Gastrocnemius medialis (tissue), 4 donors: ENCODE data around the gene PROSER2. TPM values are rescaled to one million over a fixed set of nuclear protein-coding genes. Genes with fewer than 3 reads are reported as not detected.

Experiments used
- ATAC-seq, 2 donors: fragments of 150-250 bp; one replicate each; pipeline ENCODE4 v1.9.1; 2016
- DNase-seq, 2 donors: peaks; one replicate each; pipeline ENCODE4 v3.0.0-alpha.2; 2019
- H3K27ac ChIP-seq, 4 donors: fragments of 200-600 bp; sonication (generic); 1 replicate in 1 of 4; 2 replicates in 3 of 4; pipeline ENCODE4 v1.5.1; 2016 to 2018; ENCODE audit warnings: mild to moderate bottlenecking in 2 of 4, moderate library complexity in 1 of 4
- H3K27me3 ChIP-seq, 3 donors: fragments of 200-600 bp; sonication (generic) in 2 of 3; 1 replicate in 1 of 3; 2 replicates in 2 of 3; pipeline versions ENCODE4 v1.5.1 to v1.6.0; 2016 to 2019; ENCODE audit warnings: mild to moderate bottlenecking in 1 of 3, moderate library complexity in 1 of 3
- H3K36me3 ChIP-seq, 2 donors: fragments of 200-600 bp; sonication (generic) in 1 of 2; one replicate each; pipeline ENCODE4 v1.5.1; 2017 to 2018
- H3K4me1 ChIP-seq, 2 donors: fragments of 200-600 bp; sonication (generic) in 1 of 2; one replicate each; pipeline ENCODE4 v1.5.1; 2016 to 2017; ENCODE audit warnings: mild to moderate bottlenecking in 2 of 2
- H3K4me3 ChIP-seq, 4 donors: fragments of 200-600 bp; sonication (generic) in 3 of 4; 1 replicate in 1 of 4; 2 replicates in 3 of 4; pipeline ENCODE4 v1.5.1; 2016 to 2019; ENCODE audit warnings: mild to moderate bottlenecking in 2 of 4
- H3K9me3 ChIP-seq, 3 donors: fragments of 200-600 bp; sonication (generic) in 2 of 3; 1 replicate in 1 of 3; 2 replicates in 2 of 3; pipeline ENCODE4 v1.5.1; 2016 to 2019
- POLR2A ChIP-seq, 2 donors: fragments of 450-650 bp; IDR thresholded peaks; one replicate each; pipeline ENCODE4 v1.6.1; 2017; ENCODE audit warnings: antibody characterized with exemption in 2 of 2, mild to moderate bottlenecking in 2 of 2, moderate library complexity in 2 of 2
- in situ Hi-C, 4 donors: fragments of 200-750 bp; cut with MboI; loops; one replicate each; pipeline versions ENCODE4 v1.15.0 to v1.8.0; 2017; ENCODE audit warnings: low sequenced_read_pairs in 4 of 4
- intact Hi-C: fragments of 100-400 bp; cut with DNase I; formaldehyde crosslinking; loops from one replicate; pipeline ENCODE4 v1.15.1; 2023; ENCODE audit warnings: low total_unique reads
- total RNA-seq, 4 donors: library from RNA; depleted of rRNA; stranded (reverse); fragments of >200 nt; gene quantifications; one replicate each; pipeline versions ENCODE4 v1.1.0 to v1.2.3, GENCODE V29; 2016
- TF ChIP-seq, protein P1 (sequence below), 5 experiments: fragments of 450-650 bp in 3 of 5; fragments of 200-600 bp in 2 of 5; sonication (generic) in 2 of 5; IDR thresholded peaks in 4 of 5; conservative IDR thresholded peaks in 1 of 5; 1 replicate in 4 of 5; 2 replicates in 1 of 5; pipeline ENCODE4 v1.5.1; 2016 to 2019; ENCODE audit warnings: antibody characterized with exemption in 5 of 5, mild to moderate bottlenecking in 3 of 5, moderate library complexity in 3 of 5

The PROSER2 gene
- total RNA-seq, 4 donors from 2014 or later: 0.88 to 3.4 (median 1.4) TPM

DNA sequence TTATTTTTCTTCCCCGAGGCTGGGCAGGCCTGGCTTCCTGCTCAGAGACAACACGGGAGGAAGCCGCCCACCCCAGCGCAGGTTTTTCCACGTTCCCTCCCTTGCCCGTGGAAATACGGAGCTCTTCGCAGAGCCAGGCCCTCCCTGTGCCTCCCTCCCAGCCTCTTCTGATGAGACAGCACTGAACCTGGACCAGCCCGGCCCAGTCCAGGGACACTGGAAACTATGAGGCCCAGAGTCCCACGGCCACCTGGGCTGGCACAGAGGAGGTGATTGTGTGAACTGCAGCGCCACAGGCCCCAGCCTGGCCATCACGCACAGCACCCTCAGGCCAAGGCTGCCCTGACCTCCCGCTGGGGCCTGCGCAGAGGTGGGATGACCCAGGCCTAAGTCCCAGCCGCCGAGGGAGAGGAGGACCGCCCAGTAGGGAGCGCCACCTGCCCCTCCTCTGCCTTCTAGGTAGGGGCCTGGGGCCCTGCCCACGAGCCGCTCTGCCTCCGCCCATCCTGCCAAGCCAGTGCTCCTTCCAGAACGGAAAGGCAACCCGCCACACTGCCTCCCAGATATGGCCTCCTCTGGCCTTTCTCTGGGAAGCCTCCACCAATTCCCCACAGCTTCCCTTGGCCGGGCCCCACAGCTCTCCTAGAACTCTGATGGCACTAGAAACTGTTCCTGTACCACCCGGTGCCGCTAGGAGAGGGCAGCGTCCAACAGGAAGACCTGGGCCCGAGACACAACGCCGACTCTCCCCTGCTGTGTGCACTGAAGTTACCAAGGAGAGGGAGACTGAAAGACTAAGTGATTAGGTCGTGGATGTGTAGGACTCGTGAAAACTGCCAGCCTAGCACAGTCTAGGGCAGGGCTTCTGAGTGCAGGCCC lies 57.2 kb downstream of the PROSER2 start:
- no peaks in the 10 kb centered on the region for H3K27me3 ChIP-seq
- intact Hi-C loops (no loop called here), in situ Hi-C loops (no loop called here)
- H3K27ac ChIP-seq: no peak overlapping the region
- DNase-seq: no peak
- peaks cover 0 to 9% of the 10 kb centered on the region in 2 donors for H3K4me1 ChIP-seq
- TF ChIP-seq, protein P1, sequence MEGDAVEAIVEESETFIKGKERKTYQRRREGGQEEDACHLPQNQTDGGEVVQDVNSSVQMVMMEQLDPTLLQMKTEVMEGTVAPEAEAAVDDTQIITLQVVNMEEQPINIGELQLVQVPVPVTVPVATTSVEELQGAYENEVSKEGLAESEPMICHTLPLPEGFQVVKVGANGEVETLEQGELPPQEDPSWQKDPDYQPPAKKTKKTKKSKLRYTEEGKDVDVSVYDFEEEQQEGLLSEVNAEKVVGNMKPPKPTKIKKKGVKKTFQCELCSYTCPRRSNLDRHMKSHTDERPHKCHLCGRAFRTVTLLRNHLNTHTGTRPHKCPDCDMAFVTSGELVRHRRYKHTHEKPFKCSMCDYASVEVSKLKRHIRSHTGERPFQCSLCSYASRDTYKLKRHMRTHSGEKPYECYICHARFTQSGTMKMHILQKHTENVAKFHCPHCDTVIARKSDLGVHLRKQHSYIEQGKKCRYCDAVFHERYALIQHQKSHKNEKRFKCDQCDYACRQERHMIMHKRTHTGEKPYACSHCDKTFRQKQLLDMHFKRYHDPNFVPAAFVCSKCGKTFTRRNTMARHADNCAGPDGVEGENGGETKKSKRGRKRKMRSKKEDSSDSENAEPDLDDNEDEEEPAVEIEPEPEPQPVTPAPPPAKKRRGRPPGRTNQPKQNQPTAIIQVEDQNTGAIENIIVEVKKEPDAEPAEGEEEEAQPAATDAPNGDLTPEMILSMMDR (IDR thresholded peaks at IDR 0.05 in 4 of 5, conservative IDR thresholded peaks at IDR 0.05 in 1 of 5): no peak
- TF ChIP-seq POLR2A (IDR thresholded peaks at IDR 0.05): no peak
- no peaks in the 10 kb centered on the region for H3K9me3 ChIP-seq
- H3K36me3 ChIP-seq: no peaks in the 10 kb centered on the region
- no peak for ATAC-seq
- no peak overlapping the region for H3K4me3 ChIP-seq

GRCh38 chr10:11881030-11881476 lies 57.9 kb downstream of the PROSER2 start:
- no peaks in the 10 kb centered on the region for H3K36me3 ChIP-seq
- intact Hi-C loops (no loop called here), in situ Hi-C loops (no loop called here)
- no peaks in the 10 kb centered on the region for H3K27me3 ChIP-seq
- H3K4me3 ChIP-seq: no peak overlapping the region
- ATAC-seq: no peak
- no peaks in the 10 kb centered on the region for H3K9me3 ChIP-seq
- peaks cover 0 to 3% of the 10 kb centered on the region in 2 donors for H3K4me1 ChIP-seq
- no peak overlapping the region for H3K27ac ChIP-seq
- no peak for TF ChIP-seq POLR2A (IDR thresholded peaks at IDR 0.05)
- TF ChIP-seq, protein P1 (IDR thresholded peaks at IDR 0.05 in 4 of 5, conservative IDR thresholded peaks at IDR 0.05 in 1 of 5): no peak
- no peak for DNase-seq

GRCh38 chr10:11881477-11882417 lies 58.6 kb downstream of the PROSER2 start:
- Histone ChIP-seq H3K36me3 (no peaks in the 10 kb centered on the region), H3K27ac (no peak overlapping the region), H3K4me1 (no peaks in the 10 kb centered on the region), H3K27me3 (no peaks in the 10 kb centered on the region), H3K9me3 (no peaks in the 10 kb centered on the region), H3K4me3 (no peak overlapping the region)
- ATAC-seq: no peak
- no peak for DNase-seq
- in situ Hi-C loops (no loop called here), intact Hi-C loops (no loop called here)
- no peak for TF ChIP-seq POLR2A (IDR thresholded peaks at IDR 0.05)
- TF ChIP-seq, protein P1 (IDR thresholded peaks at IDR 0.05 in 4 of 5, conservative IDR thresholded peaks at IDR 0.05 in 1 of 5): no peak

GRCh38 chr10:11882646-11883375 lies 59.7 kb downstream of the PROSER2 start:
- DNase-seq: no peak
- intact Hi-C loops (no loop called here), in situ Hi-C loops (no loop called here)
- Histone ChIP-seq H3K36me3 (no peaks in the 10 kb centered on the region), H3K4me3 (no peak overlapping the region), H3K4me1 (no peaks in the 10 kb centered on the region), H3K9me3 (no peaks in the 10 kb centered on the region), H3K27ac (no peak overlapping the region), H3K27me3 (no peaks in the 10 kb centered on the region)
- ATAC-seq: no peak
- TF ChIP-seq POLR2A (IDR thresholded peaks at IDR 0.05): no peak
- TF ChIP-seq, protein P1 (IDR thresholded peaks at IDR 0.05 in 4 of 5, conservative IDR thresholded peaks at IDR 0.05 in 1 of 5): no peak
